SK-N-MC (cell line): ENCODE measurements around the gene MYL10.

Experiments used
- EZH2 ChIP-seq: fragments of 200-600 bp; sonication (generic); IDR thresholded peaks from one replicate; pipeline ENCODE4 v1.6.1; 2017; ENCODE audit warnings: antibody characterized with exemption
- FOXP2 ChIP-seq: optimal IDR thresholded peaks from 2 replicates; pipeline ENCODE3; 2011; ENCODE audit warnings: mild to moderate bottlenecking, moderate library complexity; ENCODE audit not compliant: insufficient read depth; ENCODE audit errors: extremely low read length, control extremely low read depth
- POLR2AphosphoS5 ChIP-seq: IDR thresholded peaks from 2 replicates; pipeline ENCODE4 v1.6.1; 2012; ENCODE audit warnings: mild to moderate bottlenecking, low read depth, low read length, borderline replicate concordance

- TF ChIP-seq EZH2 (no peak), FOXP2 (no peak), POLR2AphosphoS5 (no peak)
Measured at GRCh38 chr7:101632641-101633040, 3.5 kb upstream of the MYL10 start.
